Endothelial cell of umbilical vein (primary cell): ENCODE measurements around the gene CCDC81. TPM values are rescaled to one million over a fixed set of nuclear protein-coding genes. Genes with fewer than 3 reads are reported as not detected.

Experiments
- BruUV-seq: library from RNA; stranded (reverse); fragments of 400-500 nt; replicated peaks from 2 replicates; lab custom pipeline; 2021; lab: Mats Ljungman, UMichigan
- CTCF ChIA-PET: fragments of 300-600, 350-600 bp; sonication (Branson Sonifier 250); formaldehyde crosslinking; loops from one replicate; lab custom pipeline; 2021; ENCODE audit warnings: antibody characterized with exemption, inconsistent platforms; lab: Charles Lee
- POLR2A ChIA-PET: fragments of 300-600, 350-600 bp; sonication (Branson Sonifier 250); formaldehyde crosslinking; loops from one replicate; lab custom pipeline; 2021; ENCODE audit warnings: antibody characterized with exemption, inconsistent platforms; lab: Charles Lee
- DNase-seq: peaks from one replicate; pipeline ENCODE4 v3.0.0-alpha.2; 2011; ENCODE audit warnings: low read depth, low spot score
- FAIRE-seq: peaks from 2 replicates; lab custom pipeline; 2011; peaks lifted over from hg19 to GRCh38; lab: Jason Lieb, UNC
- H2AFZ ChIP-seq: 2 replicates; pipeline ENCODE4 v1.6.0; 2012; ENCODE audit warnings: low read depth, low read length, control low read depth, inconsistent platforms
- H3K27ac ChIP-seq: 2 replicates; pipeline ENCODE4 v1.5.1; 2011; ENCODE audit warnings: low read depth, mild to moderate bottlenecking, control low read depth, low read length, moderate library complexity; ENCODE audit not compliant: insufficient read depth
- H3K27me3 ChIP-seq, 2 experiments: 2 replicates each; pipeline versions ENCODE4 v1.6.0 to v1.6.1; 2011; ENCODE audit warnings: low read length in 2 of 2, mixed read lengths in 1 of 2; ENCODE audit not compliant: control insufficient read depth in 2 of 2, insufficient read depth in 2 of 2
- H3K36me3 ChIP-seq, 2 experiments: 2 replicates in 1 of 2; 3 replicates in 1 of 2; pipeline ENCODE4 v1.5.1; 2011; ENCODE audit warnings: low read length in 2 of 2, mild to moderate bottlenecking in 1 of 2, moderate library complexity in 1 of 2; ENCODE audit not compliant: control insufficient read depth in 2 of 2, insufficient read depth in 2 of 2; ENCODE audit errors: extremely low read depth in 1 of 2
- H3K4me1 ChIP-seq: 3 replicates; pipeline ENCODE4 v1.5.1; 2011; ENCODE audit warnings: mild to moderate bottlenecking, low read length; ENCODE audit not compliant: control insufficient read depth, insufficient read depth; ENCODE audit errors: extremely low read depth
- H3K4me2 ChIP-seq: 2 replicates; pipeline ENCODE4 v1.6.1; 2011; ENCODE audit warnings: low read length, control low read depth, mixed read lengths; ENCODE audit not compliant: insufficient read depth
- H3K4me3 ChIP-seq, 3 experiments: fragments of 200-600 bp in 1 of 3; sonication (generic), shearing (Covaris generic) in 1 of 3; replicated peaks in 1 of 3; 2 replicates each; pipeline ENCODE4 v1.5.1; 2011 to 2016; ENCODE audit warnings: control low read depth in 3 of 3, low read length in 3 of 3, mild to moderate bottlenecking in 2 of 3, inconsistent platforms in 1 of 3, low read depth in 1 of 3, moderate library complexity in 1 of 3; ENCODE audit not compliant: insufficient read depth in 1 of 3
- H3K79me2 ChIP-seq: 2 replicates; pipeline ENCODE4 v1.6.0; 2012; ENCODE audit warnings: low read length, inconsistent platforms; ENCODE audit not compliant: control insufficient read depth, insufficient read depth
- H3K9ac ChIP-seq: replicated peaks from 2 replicates; pipeline ENCODE3; 2011; ENCODE audit warnings: low read length, control low read depth; ENCODE audit not compliant: insufficient read depth; ENCODE audit errors: extremely low read depth
- H3K9me1 ChIP-seq: replicated peaks from 3 replicates; pipeline ENCODE4 v1.6.0; 2011; ENCODE audit warnings: mild to moderate bottlenecking, low read length; ENCODE audit not compliant: control insufficient read depth, insufficient read depth; ENCODE audit errors: extremely low read depth
- H3K9me3 ChIP-seq: replicated peaks from 2 replicates; pipeline ENCODE4 v1.5.1; 2012; ENCODE audit warnings: low read length, inconsistent platforms; ENCODE audit not compliant: control insufficient read depth, insufficient read depth
- H4K20me1 ChIP-seq: replicated peaks from 2 replicates; pipeline ENCODE3; 2011; ENCODE audit warnings: mild to moderate bottlenecking, low read length; ENCODE audit not compliant: control insufficient read depth, insufficient read depth; ENCODE audit errors: extremely low read depth
- EZH2 ChIP-seq: IDR thresholded peaks from 2 replicates; pipeline ENCODE4 v1.6.1; 2012; ENCODE audit warnings: borderline replicate concordance, low read depth, mild to moderate bottlenecking, moderate library complexity, low read length, inconsistent platforms; ENCODE audit not compliant: severe bottlenecking
- FOS ChIP-seq: IDR thresholded peaks from 2 replicates; pipeline ENCODE4 v1.6.1; 2011; ENCODE audit warnings: mild to moderate bottlenecking, low read length, moderate library complexity, borderline replicate concordance; ENCODE audit not compliant: insufficient read depth
- GATA2 ChIP-seq: IDR thresholded peaks from 2 replicates; pipeline ENCODE4 v1.7.0; 2011; ENCODE audit warnings: low read depth, mild to moderate bottlenecking, moderate library complexity, mixed read lengths, low read length; ENCODE audit not compliant: insufficient read length, insufficient read depth
- JUN ChIP-seq: IDR thresholded peaks from 2 replicates; pipeline ENCODE4 v1.6.1; 2011; ENCODE audit warnings: borderline replicate concordance, low read depth; ENCODE audit not compliant: insufficient read length, insufficient read depth
- MYC ChIP-seq: IDR thresholded peaks from one replicate; pipeline ENCODE4 v1.6.1; 2011; ENCODE audit warnings: mild to moderate bottlenecking, low read depth, low read length
- POLR2A ChIP-seq: IDR thresholded peaks from 2 replicates; pipeline ENCODE4 v1.6.1; 2012; ENCODE audit warnings: low read depth, mild to moderate bottlenecking, control low read depth, low read length
- POLR2AphosphoS5 ChIP-seq: IDR thresholded peaks from 2 replicates; pipeline ENCODE4 v1.6.1; 2012; ENCODE audit warnings: low read depth, mild to moderate bottlenecking, control low read depth, low read length, moderate library complexity; ENCODE audit not compliant: insufficient read depth
- dilution Hi-C: fragments of 300-500 bp; cut with MboI; formaldehyde crosslinking; loops from one replicate; pipeline ENCODE4 v1.15.0; 2019; ENCODE audit warnings: low sequenced_read_pairs; ENCODE audit not compliant: extremely low pct_ligation_motif_present
- intact Hi-C: fragments of 100-400 bp; cut with micrococcal nuclease; formaldehyde crosslinking; loops from one replicate; pipeline ENCODE4 v1.10.0; 2022
- polyA plus RNA-seq, 4 experiments: library from polyadenylated mRNA; depleted of rRNA in 3 of 4; stranded (reverse) in 3 of 4; unstranded in 1 of 4; fragments of >200 nt; gene quantifications; 2 replicates each; pipeline versions ENCODE4 v1.2.1 to v1.2.3, GENCODE V29; 2011 to 2012; ENCODE audit warnings: missing spikeins in 1 of 4
- total RNA-seq: library from RNA; stranded (reverse); gene quantifications from 2 replicates; pipeline ENCODE4 v1.2.3, GENCODE V29; 2021
- TF ChIP-seq, protein P1 (sequence below): IDR thresholded peaks from 2 replicates; pipeline ENCODE4 v1.6.1; 2011; ENCODE audit not compliant: insufficient read depth, insufficient read length
- TF ChIP-seq, protein P2 (sequence below), 2 donors: IDR thresholded peaks; 1 replicate in 1 of 2; 2 replicates in 1 of 2; pipeline ENCODE4 v1.5.1; 2011; ENCODE audit warnings: low read length in 2 of 2, mild to moderate bottlenecking in 2 of 2, moderate library complexity in 2 of 2, control low read depth in 1 of 2, inconsistent platforms in 1 of 2, low read depth in 1 of 2; ENCODE audit not compliant: insufficient read depth in 1 of 2; ENCODE audit errors: extremely low read depth in 1 of 2

Gene CCDC81
- total and polyA plus RNA-seq, 2 donors (not counting 3 experiments of a cell fraction or from before 2014, with no cell fraction given) = 0.57 to 1.1 TPM

DNA sequence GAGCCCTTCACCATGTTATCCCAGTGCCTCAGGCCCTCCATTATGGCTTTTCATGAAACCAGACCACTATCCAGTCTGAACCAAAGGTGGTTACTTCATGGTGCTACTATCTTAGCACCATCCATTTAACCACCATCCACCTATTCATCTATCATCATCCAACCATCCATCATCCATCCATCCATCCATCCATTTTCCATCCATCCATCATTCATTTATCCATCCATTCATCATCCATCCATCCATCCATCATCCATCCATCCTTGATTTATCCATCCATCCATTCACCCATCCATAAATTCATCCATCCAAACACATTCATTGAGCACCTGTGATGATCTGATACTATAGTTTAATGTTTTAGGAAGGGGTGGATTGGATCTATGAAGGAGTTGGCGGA, 93.5 kb downstream of the CCDC81 start:
- no peaks in the 10 kb centered on the region for H3K79me2 ChIP-seq
- no peak overlapping the region for H3K27ac ChIP-seq
- H3K9ac ChIP-seq = no peak overlapping the region
- dilution Hi-C loops = no loop called here
- H3K4me3 ChIP-seq = no peak overlapping the region
- H3K4me1 ChIP-seq = no peaks in the 10 kb centered on the region
- DNase-seq (no peak), FAIRE-seq (no peak)
- no peak overlapping the region for H2AFZ ChIP-seq
- ChIA-PET CTCF (interaction anchor here (1.1 kb wide), 2 partner anchors 8 to 140 kb away, joined by 4 to 5 read pairs; no protein-coding TSS in a partner anchor), POLR2A (interaction anchor here (1.8 kb wide), 1 partner anchor 16 kb away, joined by 5 read pairs; no protein-coding TSS in a partner anchor)
- no peak overlapping the region for H3K4me2 ChIP-seq
- H4K20me1 ChIP-seq = no peaks in the 10 kb centered on the region
- no TSS peak for BruUV-seq
- H3K36me3 ChIP-seq = no peaks in the 10 kb centered on the region
- no peaks in the 10 kb centered on the region for H3K9me1 ChIP-seq
- no peaks in the 10 kb centered on the region for H3K9me3 ChIP-seq
- H3K27me3 ChIP-seq = no peaks in the 10 kb centered on the region
- TF ChIP-seq MYC (no peak), JUN (no peak)
- intact Hi-C loops = no loop called here

DNA sequence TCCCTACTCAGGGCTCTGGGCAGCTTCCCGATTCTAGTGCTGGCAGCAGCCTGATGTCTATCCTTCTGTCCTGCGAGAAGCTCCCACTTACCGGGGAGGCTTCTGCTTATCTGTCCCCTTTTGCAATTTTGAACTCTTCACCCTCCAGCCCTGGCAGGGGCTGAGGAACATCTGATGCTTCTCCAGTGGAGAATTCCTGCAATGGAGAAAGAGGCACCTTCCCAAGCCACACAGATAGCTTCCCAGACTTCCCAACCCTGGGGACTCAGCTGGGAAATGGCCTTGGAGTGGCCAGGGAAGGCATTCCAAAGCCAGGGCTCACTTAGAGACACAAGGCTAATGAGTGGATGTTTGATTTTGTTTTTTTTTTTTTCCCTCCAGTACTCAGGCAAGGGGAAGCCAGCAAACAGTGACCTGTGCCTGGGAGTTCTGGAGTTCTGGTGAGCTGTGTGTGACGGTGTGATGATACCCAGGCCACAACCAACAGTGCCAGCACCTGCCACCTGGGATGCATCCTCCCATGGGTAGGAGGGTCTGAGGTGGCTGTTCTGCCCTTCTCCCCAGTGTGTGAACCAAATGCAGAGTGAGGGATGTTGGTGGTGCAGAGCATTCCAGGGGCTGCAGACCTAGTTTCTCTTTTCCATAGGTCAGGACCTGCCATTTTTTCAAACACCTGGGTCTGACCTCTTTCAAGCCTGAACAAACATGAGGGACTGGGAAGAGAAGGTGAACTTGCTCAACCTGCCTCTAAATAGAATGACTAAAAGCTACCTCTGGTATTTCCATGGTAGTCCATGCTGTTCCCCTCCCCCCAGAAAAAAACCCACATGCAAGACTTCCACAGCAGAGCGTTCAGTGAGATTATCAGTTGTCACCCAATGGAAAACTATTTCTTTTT, 95.1 kb downstream of the CCDC81 start:
- TF ChIP-seq MYC = no peak
- TF ChIP-seq, protein P1, sequence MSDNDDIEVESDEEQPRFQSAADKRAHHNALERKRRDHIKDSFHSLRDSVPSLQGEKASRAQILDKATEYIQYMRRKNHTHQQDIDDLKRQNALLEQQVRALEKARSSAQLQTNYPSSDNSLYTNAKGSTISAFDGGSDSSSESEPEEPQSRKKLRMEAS = no peak
- TF ChIP-seq GATA2 = no peak
- TF ChIP-seq EZH2 = no peak
- TF ChIP-seq POLR2A = no peak
- no peak for TF ChIP-seq FOS
- no peak for TF ChIP-seq POLR2AphosphoS5
- no peak for TF ChIP-seq JUN
- TF ChIP-seq, protein P2, sequence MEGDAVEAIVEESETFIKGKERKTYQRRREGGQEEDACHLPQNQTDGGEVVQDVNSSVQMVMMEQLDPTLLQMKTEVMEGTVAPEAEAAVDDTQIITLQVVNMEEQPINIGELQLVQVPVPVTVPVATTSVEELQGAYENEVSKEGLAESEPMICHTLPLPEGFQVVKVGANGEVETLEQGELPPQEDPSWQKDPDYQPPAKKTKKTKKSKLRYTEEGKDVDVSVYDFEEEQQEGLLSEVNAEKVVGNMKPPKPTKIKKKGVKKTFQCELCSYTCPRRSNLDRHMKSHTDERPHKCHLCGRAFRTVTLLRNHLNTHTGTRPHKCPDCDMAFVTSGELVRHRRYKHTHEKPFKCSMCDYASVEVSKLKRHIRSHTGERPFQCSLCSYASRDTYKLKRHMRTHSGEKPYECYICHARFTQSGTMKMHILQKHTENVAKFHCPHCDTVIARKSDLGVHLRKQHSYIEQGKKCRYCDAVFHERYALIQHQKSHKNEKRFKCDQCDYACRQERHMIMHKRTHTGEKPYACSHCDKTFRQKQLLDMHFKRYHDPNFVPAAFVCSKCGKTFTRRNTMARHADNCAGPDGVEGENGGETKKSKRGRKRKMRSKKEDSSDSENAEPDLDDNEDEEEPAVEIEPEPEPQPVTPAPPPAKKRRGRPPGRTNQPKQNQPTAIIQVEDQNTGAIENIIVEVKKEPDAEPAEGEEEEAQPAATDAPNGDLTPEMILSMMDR (IDR thresholded peaks at IDR 0.05; ENCODE audit: extremely low read depth in 1 of 2, insufficient read depth in 1 of 2, low read depth in 1 of 2, low read length in 2 of 2) = no peak
- no peaks in the 10 kb centered on the region for H3K9me3 ChIP-seq
- no peaks in the 10 kb centered on the region for H3K79me2 ChIP-seq
- no peak overlapping the region for H3K9ac ChIP-seq
- intact Hi-C loops = no loop called here
- DNase-seq (no peak), FAIRE-seq (no peak)
- H3K4me2 ChIP-seq = no peak overlapping the region
- H2AFZ ChIP-seq = no peak overlapping the region
- CTCF ChIA-PET = interaction anchor here (1.1 kb wide), 1 partner anchor 138 kb away, joined by 4 read pairs; no protein-coding TSS in a partner anchor
- no peaks in the 10 kb centered on the region for H3K36me3 ChIP-seq
- H3K4me3 ChIP-seq = no peak overlapping the region
- H3K27me3 ChIP-seq = no peaks in the 10 kb centered on the region
- POLR2A ChIA-PET = interaction anchor here (1.8 kb wide), 1 partner anchor 14 kb away, joined by 5 read pairs; no protein-coding TSS in a partner anchor
- no peak overlapping the region for H3K27ac ChIP-seq
- no TSS peak for BruUV-seq
- peaks cover 11% of the 10 kb centered on the region for H3K4me1 ChIP-seq
- no peaks in the 10 kb centered on the region for H3K9me1 ChIP-seq
- no peaks in the 10 kb centered on the region for H4K20me1 ChIP-seq
- dilution Hi-C loops = no loop called here
